ENCODE measurements around the gene KIF11. TPM values are rescaled to one million over a fixed set of nuclear protein-coding genes. Genes with fewer than 3 reads are reported as not detected.

KIF11 gene
- total RNA-seq, 2 experiments from 2014 or later: 55.0 to 55.6 TPM

DNA sequence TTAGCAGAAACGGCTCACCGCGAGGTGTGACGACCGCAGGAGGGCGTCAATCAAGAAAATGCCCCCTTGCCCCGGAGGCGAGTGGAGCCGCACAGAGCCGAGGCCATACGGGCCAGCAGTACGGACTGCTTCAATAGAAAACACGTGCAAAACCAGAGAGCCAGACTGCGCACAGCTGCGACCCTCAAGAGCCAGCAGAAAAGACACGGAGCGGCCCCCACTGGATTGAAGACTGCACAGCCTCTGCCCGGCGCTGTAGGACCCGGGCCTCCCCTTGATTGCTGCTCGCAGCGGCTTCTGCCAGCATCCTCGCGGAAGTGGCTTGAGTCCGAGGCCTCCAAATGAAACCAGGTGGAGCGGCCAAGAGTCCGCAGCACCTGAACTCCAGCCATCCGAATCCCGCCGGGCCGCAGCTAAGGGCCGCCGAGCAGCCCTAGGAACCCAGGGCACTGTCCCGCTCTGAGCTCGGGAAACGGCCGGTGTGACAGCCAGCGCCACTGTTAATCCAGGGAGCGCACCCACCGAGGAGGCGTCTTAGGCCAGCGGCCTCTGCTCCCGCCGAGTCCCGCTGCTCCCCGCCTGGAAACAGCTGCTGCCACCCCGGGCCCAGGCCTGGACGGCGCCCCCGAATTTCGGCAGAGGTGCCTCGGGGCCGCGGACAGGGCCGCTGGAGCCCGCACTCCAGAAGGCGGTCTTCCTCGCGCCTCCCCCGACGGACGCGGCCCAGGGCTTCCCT, 96.2 kb downstream of the KIF11 start:
- H3K27me3 Mint-ChIP-seq: peaks cover 76% of the 10 kb centered on the region
- peaks cover 20% of the 10 kb centered on the region for H3K4me1 Mint-ChIP-seq
- H3K4me3 Mint-ChIP-seq: peak overlapping the region; percentile 32
- peaks cover 5% of the 10 kb centered on the region for H3K9me3 Mint-ChIP-seq
- no peaks in the 10 kb centered on the region for H3K36me3 Mint-ChIP-seq
- no peak for DNase-seq
- no peak overlapping the region for H3K27ac Mint-ChIP-seq

DNA sequence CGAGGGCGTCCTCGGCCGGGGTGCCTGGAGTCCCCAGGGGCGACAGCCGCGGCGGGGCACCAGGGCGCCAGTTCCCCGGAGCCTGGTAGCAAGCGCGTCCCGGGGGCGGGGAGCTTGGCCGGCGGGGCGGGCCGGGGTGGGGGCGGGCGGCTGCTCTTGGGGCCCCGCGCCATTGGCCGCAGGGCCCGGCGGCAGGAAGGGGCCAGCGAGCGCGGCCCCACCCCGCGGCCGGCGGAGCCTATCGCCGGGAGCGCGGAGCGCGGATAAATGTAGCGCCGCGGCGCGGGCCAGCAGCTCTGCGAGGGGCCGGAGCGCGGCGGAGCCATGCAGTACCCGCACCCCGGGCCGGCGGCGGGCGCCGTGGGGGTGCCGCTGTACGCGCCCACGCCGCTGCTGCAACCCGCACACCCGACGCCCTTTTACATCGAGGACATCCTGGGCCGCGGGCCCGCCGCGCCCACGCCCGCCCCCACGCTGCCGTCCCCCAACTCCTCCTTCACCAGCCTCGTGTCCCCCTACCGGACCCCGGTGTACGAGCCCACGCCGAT, 96.8 kb downstream of the KIF11 start, which contains the start of gene HHEX:
Gene HHEX, plus strand, starts transcription at position 293 of the 548 bp plus-strand sequence. Its CDS starts 32 bp downstream, at position 325.
- H3K9me3 Mint-ChIP-seq: peaks cover 5% of the 10 kb centered on the region
- peak within 1 kb of the TSS; percentile 55 for H3K4me3 Mint-ChIP-seq
- H3K36me3 Mint-ChIP-seq: no peaks in the 10 kb centered on the region
- peaks cover 20% of the 10 kb centered on the region for H3K4me1 Mint-ChIP-seq
- DNase-seq: peak; percentile 40
- H3K27ac Mint-ChIP-seq: no peak within 1 kb of the TSS
- peaks cover 77% of the 10 kb centered on the region for H3K27me3 Mint-ChIP-seq

- H3K4me1 Mint-ChIP-seq: peaks cover 20% of the 10 kb centered on the region
- peaks cover 5% of the 10 kb centered on the region for H3K9me3 Mint-ChIP-seq
- H3K27ac Mint-ChIP-seq: no peak overlapping the region
- no peaks in the 10 kb centered on the region for H3K36me3 Mint-ChIP-seq
- H3K27me3 Mint-ChIP-seq: peaks cover 78% of the 10 kb centered on the region
- DNase-seq: peak; percentile 74
- peak overlapping the region; percentile 55 for H3K4me3 Mint-ChIP-seq
Measured at GRCh38 chr10:92690211-92690914, 97.4 kb downstream of the KIF11 start.

- no peak for DNase-seq
- H3K4me3 Mint-ChIP-seq: peak overlapping the region; percentile 38
- peaks cover 77% of the 10 kb centered on the region for H3K27me3 Mint-ChIP-seq
- H3K27ac Mint-ChIP-seq: peak overlapping the region; percentile 25
- H3K36me3 Mint-ChIP-seq: no peaks in the 10 kb centered on the region
- peaks cover 20% of the 10 kb centered on the region for H3K4me1 Mint-ChIP-seq
- peaks cover 2% of the 10 kb centered on the region for H3K9me3 Mint-ChIP-seq
Measured at GRCh38 chr10:92690915-92691590, 98.1 kb downstream of the KIF11 start.

DNA sequence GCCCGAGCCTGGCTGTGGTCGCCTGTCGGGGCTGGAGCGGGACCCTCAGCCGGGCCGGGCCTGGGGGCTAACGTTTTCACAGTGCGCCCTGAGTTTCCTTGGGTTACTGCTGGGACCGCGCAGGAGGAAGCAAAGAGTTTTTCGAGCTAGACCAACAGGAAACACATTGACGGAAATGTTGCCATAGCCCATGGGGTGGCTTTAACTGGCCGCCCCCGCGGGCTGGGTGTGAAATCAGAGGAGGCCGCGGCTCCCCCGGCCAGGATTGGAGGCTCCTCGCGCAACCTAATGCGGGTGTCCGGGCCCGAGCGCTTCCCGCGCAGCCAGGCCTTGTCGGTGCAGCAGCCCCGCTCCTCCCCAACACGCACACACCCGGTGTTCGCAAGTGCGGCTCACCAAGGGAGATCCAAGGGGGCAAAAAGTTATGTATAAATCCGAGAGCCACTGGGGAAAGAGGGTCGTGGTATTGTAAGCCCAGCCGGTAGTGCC, 98.7 kb downstream of the KIF11 start:
- Mint-ChIP-seq H3K4me3 (no peak overlapping the region), H3K4me1 (peaks cover 20% of the 10 kb centered on the region), H3K27ac (peak overlapping the region; percentile 25), H3K36me3 (no peaks in the 10 kb centered on the region), H3K27me3 (peaks cover 78% of the 10 kb centered on the region), H3K9me3 (peaks cover 2% of the 10 kb centered on the region)
- DNase-seq: peak; percentile 21

GRCh38 chr10:92692080-92692671, 99.2 kb downstream of the KIF11 start:
- Mint-ChIP-seq H3K4me1 (peaks cover 20% of the 10 kb centered on the region), H3K27me3 (peaks cover 78% of the 10 kb centered on the region), H3K9me3 (peaks cover 2% of the 10 kb centered on the region), H3K4me3 (no peak overlapping the region), H3K27ac (peak overlapping the region; percentile 5), H3K36me3 (no peaks in the 10 kb centered on the region)
- DNase-seq: no peak

DNA sequence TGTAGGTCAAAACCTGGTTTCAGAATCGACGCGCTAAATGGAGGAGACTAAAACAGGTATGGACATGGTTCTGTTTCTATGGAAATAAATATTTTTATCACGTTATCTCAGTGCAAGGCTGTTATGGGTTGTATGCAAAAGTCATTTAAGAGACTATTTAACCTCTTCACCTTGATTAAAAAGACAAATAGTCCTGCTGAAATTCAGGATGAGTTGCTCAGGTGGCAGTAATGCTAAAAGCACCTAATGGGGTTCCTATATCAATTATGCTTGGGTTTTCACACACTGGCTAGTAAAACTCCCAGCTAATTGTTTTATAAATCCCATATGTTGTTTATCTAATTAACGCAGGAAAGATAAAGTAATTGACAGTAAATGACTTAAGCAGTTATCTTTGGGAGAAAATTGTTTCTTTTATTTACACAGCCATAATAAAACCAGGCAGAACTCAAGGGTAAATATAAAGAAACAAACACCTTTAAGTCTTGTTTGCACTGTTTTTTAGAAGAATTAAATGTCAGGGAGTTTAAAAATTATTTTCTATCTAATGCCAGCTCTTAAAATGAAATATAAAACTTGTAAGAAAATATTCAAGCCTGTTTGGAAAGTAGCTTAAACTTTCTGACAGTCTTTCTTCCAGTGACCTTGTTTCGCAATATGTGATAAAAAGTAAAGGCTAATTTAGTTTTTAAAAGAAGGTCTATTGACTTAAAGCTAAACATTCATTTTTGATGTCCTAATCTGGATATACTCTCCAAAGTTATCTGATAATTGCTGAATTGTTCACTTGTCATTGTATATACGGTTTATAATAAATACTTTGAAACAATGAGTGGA, 100.0 kb downstream of the KIF11 start:
- H3K9me3 Mint-ChIP-seq: peaks cover under 1% of the 10 kb centered on the region
- DNase-seq: no peak
- peaks cover 26% of the 10 kb centered on the region for H3K4me1 Mint-ChIP-seq
- no peak overlapping the region for H3K4me3 Mint-ChIP-seq
- H3K36me3 Mint-ChIP-seq: no peaks in the 10 kb centered on the region
- no peak overlapping the region for H3K27ac Mint-ChIP-seq
- H3K27me3 Mint-ChIP-seq: peaks cover 78% of the 10 kb centered on the region

- H3K27me3 Mint-ChIP-seq: peaks cover 78% of the 10 kb centered on the region
Measured at GRCh38 chr10:92693534-92693893, 100.6 kb downstream of the KIF11 start.

GRCh38 chr10:92695679-92696605, 103.0 kb downstream of the KIF11 start:
- DNase-seq: no peak
- Mint-ChIP-seq H3K9me3 (no peaks in the 10 kb centered on the region), H3K36me3 (no peaks in the 10 kb centered on the region), H3K4me1 (peaks cover 31% of the 10 kb centered on the region), H3K4me3 (no peak overlapping the region), H3K27me3 (peaks cover 88% of the 10 kb centered on the region), H3K27ac (no peak overlapping the region)

More at GRCh38 chr10:92693534-92693893, 100.6 kb downstream of the KIF11 start:
- DNase-seq: no peak
- Mint-ChIP-seq H3K9me3 (no peaks in the 10 kb centered on the region), H3K27ac (no peak overlapping the region), H3K36me3 (no peaks in the 10 kb centered on the region), H3K4me3 (no peak overlapping the region), H3K4me1 (peaks cover 29% of the 10 kb centered on the region)

DNA sequence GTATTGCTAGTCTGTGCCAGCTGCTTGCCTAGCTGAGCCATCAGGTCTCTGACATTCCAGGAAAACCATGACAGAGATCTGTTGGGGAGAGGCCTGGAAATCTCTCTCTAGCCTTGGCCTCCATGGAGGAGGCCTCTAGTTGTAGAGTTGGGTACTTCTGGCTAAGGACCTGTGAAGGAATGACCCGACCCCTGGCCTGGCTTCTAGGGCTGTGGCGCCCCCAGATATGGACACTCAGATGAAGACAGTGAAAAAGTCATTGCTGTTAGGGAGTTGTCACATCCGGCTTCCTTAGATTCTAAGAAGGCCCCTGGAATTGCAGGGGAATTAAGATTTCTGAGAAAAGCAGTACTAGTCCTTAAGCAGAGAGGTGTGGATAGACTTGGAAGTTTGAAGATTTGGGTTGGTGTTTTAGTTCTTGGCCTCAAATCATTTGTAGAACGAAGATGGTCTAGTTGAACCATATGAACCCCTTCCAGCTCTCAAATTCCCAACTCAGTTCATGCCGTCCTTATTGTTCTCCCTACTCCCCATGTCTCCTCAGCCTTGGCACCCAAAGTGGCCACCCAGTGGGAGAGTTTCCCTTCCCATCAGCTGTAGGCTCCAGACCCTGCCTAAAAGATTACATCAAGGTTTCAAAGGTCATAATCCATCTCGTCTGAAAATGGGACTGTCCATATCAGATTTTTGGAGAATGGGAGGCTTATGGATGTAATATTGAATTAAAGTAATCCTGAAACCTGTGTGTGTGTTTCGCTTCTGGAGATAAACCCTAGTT, 103.9 kb downstream of the KIF11 start:
- Mint-ChIP-seq H3K9me3 (no peaks in the 10 kb centered on the region), H3K36me3 (no peaks in the 10 kb centered on the region), H3K4me1 (peaks cover 26% of the 10 kb centered on the region), H3K27me3 (peaks cover 88% of the 10 kb centered on the region), H3K4me3 (no peak overlapping the region), H3K27ac (no peak overlapping the region)
- DNase-seq: no peak

- no peak overlapping the region for H3K27ac Mint-ChIP-seq
- H3K4me3 Mint-ChIP-seq: peak overlapping the region; percentile 38
- DNase-seq: no peak
- H3K9me3 Mint-ChIP-seq: no peaks in the 10 kb centered on the region
- peaks cover 88% of the 10 kb centered on the region for H3K27me3 Mint-ChIP-seq
- H3K36me3 Mint-ChIP-seq: no peaks in the 10 kb centered on the region
- H3K4me1 Mint-ChIP-seq: peaks cover 27% of the 10 kb centered on the region
Measured at GRCh38 chr10:92697663-92698511, 105.0 kb downstream of the KIF11 start.

DNA sequence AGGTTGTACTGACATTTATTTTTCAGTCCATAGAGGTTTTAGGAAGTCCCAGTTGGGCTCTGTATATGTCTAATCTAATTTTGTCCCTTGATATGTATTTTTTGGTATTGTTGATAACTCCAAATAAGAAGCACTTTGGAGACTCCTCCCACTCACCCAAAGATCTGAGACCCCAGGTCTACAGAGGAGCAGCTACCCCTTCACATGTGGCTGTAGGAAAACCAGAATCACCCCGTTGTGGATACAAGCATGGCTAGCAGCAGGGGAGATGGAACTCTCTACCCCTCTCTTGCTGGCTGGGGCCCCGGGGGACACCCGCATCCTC, 106.2 kb downstream of the KIF11 start:
- Mint-ChIP-seq H3K36me3 (no peaks in the 10 kb centered on the region), H3K9me3 (no peaks in the 10 kb centered on the region)

More for the DNA sequence above, 106.2 kb downstream of the KIF11 start:
- H3K27ac Mint-ChIP-seq: no peak overlapping the region
- H3K4me3 Mint-ChIP-seq: peak overlapping the region; percentile 74
- H3K27me3 Mint-ChIP-seq: peaks cover 89% of the 10 kb centered on the region
- peaks cover 27% of the 10 kb centered on the region for H3K4me1 Mint-ChIP-seq
- DNase-seq: no peak

Measured in activated naive CD8-positive, alpha-beta T cell treated with anti-CD3 and anti-CD28 coated beads for 36 hours (primary cell).